WTC11 (cell line): ENCODE measurements around the gene SSC5D.

Experiments
- CREM ChIP-seq: sonication (generic); formaldehyde crosslinking; IDR thresholded peaks from 2 replicates; pipeline ENCODE4 v1.8.1; 2022; ENCODE audit warnings: mild to moderate bottlenecking, missing genetic modification reagents, moderate library complexity
- ELF4 ChIP-seq: sonication (generic); formaldehyde crosslinking; IDR thresholded peaks from 2 replicates; pipeline ENCODE4 v1.8.1; 2022; ENCODE audit warnings: low read depth, mild to moderate bottlenecking, moderate library complexity, missing genetic modification reagents
- ESRRA ChIP-seq: sonication (generic); formaldehyde crosslinking; IDR thresholded peaks from 2 replicates; pipeline ENCODE4 v1.8.1; 2022; ENCODE audit warnings: mild to moderate bottlenecking, missing genetic modification reagents, borderline replicate concordance
- FOXP1 ChIP-seq: sonication (generic); formaldehyde crosslinking; IDR thresholded peaks from 2 replicates; pipeline ENCODE4 v1.8.0; 2022; ENCODE audit warnings: missing genetic modification reagents, mild to moderate bottlenecking, moderate library complexity, borderline replicate concordance
- JUN ChIP-seq: sonication (generic); formaldehyde crosslinking; IDR thresholded peaks from 2 replicates; pipeline ENCODE4 v1.8.0; 2023; ENCODE audit warnings: mild to moderate bottlenecking, missing genetic modification reagents
- NFYB ChIP-seq: sonication (generic); formaldehyde crosslinking; conservative IDR thresholded peaks from 2 replicates; pipeline ENCODE4 v1.8.0; 2022; ENCODE audit warnings: low read depth, missing genetic modification reagents
- TF ChIP-seq, protein P1 (sequence below): fragments of 200-600 bp; IDR thresholded peaks from 2 replicates; pipeline ENCODE4 v1.8.0; 2022; ENCODE audit warnings: antibody characterized with exemption
- TF ChIP-seq, protein P2 (sequence below): sonication (generic); formaldehyde crosslinking; conservative IDR thresholded peaks from 2 replicates; pipeline ENCODE4 v1.8.1; 2022; ENCODE audit warnings: mild to moderate bottlenecking, missing genetic modification reagents
- TF ChIP-seq, protein P3 (sequence below): sonication (generic); formaldehyde crosslinking; IDR thresholded peaks from 2 replicates; pipeline ENCODE4 v1.8.1; 2022; ENCODE audit warnings: low read depth, missing genetic modification reagents, borderline replicate concordance
- TF ChIP-seq, protein P4 (sequence below): sonication (generic); formaldehyde crosslinking; IDR thresholded peaks from 2 replicates; pipeline ENCODE4 v1.8.0; 2023; ENCODE audit warnings: missing genetic modification reagents, mild to moderate bottlenecking, borderline replicate concordance
- TF ChIP-seq, protein P5 (sequence below): sonication (generic); formaldehyde crosslinking; IDR thresholded peaks from 2 replicates; pipeline ENCODE4 v1.8.0; 2022; ENCODE audit warnings: mild to moderate bottlenecking, missing genetic modification reagents
- TF ChIP-seq, protein P6 (sequence below): sonication (generic); formaldehyde crosslinking; IDR thresholded peaks from 2 replicates; pipeline ENCODE4 v1.8.1; 2022; ENCODE audit warnings: missing genetic modification reagents, borderline replicate concordance

DNA sequence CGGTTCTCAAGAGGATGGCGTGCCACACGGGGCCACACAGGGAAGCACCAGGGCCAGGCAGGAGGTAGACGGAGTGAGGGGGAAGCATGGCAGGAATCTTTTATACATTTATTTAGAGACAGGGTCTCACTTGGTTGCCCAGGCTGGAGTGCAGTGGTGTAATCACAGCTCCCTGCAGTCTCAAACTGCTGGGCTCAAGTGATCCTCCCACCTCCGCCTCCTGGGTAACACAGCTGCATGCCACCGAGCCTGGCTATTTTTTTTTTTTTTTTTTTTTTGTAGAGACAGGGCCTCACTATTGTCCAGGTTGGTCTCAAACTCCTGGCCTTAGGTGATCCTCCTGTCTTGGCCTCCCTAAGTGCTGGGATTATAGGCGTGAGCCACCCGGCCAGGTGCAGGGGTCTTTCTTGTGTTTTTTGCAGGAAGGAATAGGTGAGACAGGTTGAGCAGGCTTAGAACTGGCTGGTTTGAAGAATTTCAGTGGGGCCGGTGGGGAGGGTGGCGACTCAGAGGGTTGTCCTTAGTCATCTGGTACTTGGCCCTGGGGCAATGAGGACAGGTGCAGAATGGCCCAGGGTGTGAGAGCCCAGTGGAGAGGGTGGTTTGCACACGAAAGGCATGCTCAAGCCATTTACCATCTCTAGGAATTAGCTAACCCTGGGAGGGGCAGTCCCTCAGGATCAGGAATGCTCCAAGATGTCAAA, 7.6 kb downstream of the SSC5D start:
- TF ChIP-seq, protein P1, sequence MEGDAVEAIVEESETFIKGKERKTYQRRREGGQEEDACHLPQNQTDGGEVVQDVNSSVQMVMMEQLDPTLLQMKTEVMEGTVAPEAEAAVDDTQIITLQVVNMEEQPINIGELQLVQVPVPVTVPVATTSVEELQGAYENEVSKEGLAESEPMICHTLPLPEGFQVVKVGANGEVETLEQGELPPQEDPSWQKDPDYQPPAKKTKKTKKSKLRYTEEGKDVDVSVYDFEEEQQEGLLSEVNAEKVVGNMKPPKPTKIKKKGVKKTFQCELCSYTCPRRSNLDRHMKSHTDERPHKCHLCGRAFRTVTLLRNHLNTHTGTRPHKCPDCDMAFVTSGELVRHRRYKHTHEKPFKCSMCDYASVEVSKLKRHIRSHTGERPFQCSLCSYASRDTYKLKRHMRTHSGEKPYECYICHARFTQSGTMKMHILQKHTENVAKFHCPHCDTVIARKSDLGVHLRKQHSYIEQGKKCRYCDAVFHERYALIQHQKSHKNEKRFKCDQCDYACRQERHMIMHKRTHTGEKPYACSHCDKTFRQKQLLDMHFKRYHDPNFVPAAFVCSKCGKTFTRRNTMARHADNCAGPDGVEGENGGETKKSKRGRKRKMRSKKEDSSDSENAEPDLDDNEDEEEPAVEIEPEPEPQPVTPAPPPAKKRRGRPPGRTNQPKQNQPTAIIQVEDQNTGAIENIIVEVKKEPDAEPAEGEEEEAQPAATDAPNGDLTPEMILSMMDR, result no peak
- TF ChIP-seq ELF4 (CRISPR knock-in tag), result no peak
- TF ChIP-seq JUN, result no peak
- TF ChIP-seq, protein P2, sequence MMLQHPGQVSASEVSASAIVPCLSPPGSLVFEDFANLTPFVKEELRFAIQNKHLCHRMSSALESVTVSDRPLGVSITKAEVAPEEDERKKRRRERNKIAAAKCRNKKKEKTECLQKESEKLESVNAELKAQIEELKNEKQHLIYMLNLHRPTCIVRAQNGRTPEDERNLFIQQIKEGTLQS, result no peak
- TF ChIP-seq, protein P3, sequence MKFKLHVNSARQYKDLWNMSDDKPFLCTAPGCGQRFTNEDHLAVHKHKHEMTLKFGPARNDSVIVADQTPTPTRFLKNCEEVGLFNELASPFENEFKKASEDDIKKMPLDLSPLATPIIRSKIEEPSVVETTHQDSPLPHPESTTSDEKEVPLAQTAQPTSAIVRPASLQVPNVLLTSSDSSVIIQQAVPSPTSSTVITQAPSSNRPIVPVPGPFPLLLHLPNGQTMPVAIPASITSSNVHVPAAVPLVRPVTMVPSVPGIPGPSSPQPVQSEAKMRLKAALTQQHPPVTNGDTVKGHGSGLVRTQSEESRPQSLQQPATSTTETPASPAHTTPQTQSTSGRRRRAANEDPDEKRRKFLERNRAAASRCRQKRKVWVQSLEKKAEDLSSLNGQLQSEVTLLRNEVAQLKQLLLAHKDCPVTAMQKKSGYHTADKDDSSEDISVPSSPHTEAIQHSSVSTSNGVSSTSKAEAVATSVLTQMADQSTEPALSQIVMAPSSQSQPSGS (CRISPR knock-in tag), result no peak
- TF ChIP-seq, protein P4, sequence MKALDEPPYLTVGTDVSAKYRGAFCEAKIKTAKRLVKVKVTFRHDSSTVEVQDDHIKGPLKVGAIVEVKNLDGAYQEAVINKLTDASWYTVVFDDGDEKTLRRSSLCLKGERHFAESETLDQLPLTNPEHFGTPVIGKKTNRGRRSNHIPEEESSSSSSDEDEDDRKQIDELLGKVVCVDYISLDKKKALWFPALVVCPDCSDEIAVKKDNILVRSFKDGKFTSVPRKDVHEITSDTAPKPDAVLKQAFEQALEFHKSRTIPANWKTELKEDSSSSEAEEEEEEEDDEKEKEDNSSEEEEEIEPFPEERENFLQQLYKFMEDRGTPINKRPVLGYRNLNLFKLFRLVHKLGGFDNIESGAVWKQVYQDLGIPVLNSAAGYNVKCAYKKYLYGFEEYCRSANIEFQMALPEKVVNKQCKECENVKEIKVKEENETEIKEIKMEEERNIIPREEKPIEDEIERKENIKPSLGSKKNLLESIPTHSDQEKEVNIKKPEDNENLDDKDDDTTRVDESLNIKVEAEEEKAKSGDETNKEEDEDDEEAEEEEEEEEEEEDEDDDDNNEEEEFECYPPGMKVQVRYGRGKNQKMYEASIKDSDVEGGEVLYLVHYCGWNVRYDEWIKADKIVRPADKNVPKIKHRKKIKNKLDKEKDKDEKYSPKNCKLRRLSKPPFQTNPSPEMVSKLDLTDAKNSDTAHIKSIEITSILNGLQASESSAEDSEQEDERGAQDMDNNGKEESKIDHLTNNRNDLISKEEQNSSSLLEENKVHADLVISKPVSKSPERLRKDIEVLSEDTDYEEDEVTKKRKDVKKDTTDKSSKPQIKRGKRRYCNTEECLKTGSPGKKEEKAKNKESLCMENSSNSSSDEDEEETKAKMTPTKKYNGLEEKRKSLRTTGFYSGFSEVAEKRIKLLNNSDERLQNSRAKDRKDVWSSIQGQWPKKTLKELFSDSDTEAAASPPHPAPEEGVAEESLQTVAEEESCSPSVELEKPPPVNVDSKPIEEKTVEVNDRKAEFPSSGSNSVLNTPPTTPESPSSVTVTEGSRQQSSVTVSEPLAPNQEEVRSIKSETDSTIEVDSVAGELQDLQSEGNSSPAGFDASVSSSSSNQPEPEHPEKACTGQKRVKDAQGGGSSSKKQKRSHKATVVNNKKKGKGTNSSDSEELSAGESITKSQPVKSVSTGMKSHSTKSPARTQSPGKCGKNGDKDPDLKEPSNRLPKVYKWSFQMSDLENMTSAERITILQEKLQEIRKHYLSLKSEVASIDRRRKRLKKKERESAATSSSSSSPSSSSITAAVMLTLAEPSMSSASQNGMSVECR, result no peak
- TF ChIP-seq, protein P5, sequence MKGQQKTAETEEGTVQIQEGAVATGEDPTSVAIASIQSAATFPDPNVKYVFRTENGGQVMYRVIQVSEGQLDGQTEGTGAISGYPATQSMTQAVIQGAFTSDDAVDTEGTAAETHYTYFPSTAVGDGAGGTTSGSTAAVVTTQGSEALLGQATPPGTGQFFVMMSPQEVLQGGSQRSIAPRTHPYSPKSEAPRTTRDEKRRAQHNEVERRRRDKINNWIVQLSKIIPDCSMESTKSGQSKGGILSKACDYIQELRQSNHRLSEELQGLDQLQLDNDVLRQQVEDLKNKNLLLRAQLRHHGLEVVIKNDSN, result no peak
- TF ChIP-seq FOXP1 (CRISPR knock-in tag), result no peak
- no peak for TF ChIP-seq CREM (CRISPR knock-in tag)
- TF ChIP-seq NFYB (CRISPR knock-in tag), result no peak
- TF ChIP-seq ESRRA (CRISPR knock-in tag), result no peak
- TF ChIP-seq, protein P6, sequence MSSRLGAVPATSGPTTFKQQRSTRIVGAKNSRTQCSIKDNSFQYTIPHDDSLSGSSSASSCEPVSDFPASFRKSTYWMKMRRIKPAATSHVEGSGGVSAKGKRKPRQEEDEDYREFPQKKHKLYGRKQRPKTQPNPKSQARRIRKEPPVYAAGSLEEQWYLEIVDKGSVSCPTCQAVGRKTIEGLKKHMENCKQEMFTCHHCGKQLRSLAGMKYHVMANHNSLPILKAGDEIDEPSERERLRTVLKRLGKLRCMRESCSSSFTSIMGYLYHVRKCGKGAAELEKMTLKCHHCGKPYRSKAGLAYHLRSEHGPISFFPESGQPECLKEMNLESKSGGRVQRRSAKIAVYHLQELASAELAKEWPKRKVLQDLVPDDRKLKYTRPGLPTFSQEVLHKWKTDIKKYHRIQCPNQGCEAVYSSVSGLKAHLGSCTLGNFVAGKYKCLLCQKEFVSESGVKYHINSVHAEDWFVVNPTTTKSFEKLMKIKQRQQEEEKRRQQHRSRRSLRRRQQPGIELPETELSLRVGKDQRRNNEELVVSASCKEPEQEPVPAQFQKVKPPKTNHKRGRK (CRISPR knock-in tag), result no peak
